ENCODE measurements around the gene OR2H1.

The OR2H1 gene

DNA sequence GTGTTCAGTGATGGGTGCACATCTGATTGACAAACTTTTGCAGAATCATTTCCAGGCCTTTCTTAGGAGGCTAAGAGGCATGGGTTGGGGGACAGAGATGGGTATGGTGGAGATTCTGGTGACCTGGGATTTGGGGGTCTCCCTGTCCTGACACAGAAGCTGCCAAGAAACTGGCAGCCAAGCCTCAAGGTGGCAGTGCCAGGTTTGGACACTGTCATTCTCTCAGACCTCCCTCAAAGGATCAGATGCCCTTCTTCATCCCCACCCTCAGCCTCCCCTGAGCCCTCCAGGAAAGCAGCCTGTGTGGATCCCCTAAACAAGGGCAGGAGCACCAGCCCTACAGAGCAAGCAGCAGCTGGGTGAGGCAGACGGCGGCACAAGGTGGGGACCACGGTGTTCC, 48.9 kb downstream of the OR2H1 start:
- H3K4me3 ChIP-seq (ENCODE audit: low read depth, low read length), result no peak overlapping the region
- no peak for DNase-seq (ENCODE audit: low read depth)
- TF ChIP-seq MYC (IDR thresholded peaks at IDR 0.05; ENCODE audit: low read depth, low read length) (no peak), POLR2A (IDR thresholded peaks at IDR 0.05; ENCODE audit: extremely low read depth, insufficient read length) (no peak)
- TF ChIP-seq, protein P1, sequence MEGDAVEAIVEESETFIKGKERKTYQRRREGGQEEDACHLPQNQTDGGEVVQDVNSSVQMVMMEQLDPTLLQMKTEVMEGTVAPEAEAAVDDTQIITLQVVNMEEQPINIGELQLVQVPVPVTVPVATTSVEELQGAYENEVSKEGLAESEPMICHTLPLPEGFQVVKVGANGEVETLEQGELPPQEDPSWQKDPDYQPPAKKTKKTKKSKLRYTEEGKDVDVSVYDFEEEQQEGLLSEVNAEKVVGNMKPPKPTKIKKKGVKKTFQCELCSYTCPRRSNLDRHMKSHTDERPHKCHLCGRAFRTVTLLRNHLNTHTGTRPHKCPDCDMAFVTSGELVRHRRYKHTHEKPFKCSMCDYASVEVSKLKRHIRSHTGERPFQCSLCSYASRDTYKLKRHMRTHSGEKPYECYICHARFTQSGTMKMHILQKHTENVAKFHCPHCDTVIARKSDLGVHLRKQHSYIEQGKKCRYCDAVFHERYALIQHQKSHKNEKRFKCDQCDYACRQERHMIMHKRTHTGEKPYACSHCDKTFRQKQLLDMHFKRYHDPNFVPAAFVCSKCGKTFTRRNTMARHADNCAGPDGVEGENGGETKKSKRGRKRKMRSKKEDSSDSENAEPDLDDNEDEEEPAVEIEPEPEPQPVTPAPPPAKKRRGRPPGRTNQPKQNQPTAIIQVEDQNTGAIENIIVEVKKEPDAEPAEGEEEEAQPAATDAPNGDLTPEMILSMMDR (IDR thresholded peaks at IDR 0.05; ENCODE audit: low read depth, low read length), result no peak
- TF ChIP-seq, protein P2, sequence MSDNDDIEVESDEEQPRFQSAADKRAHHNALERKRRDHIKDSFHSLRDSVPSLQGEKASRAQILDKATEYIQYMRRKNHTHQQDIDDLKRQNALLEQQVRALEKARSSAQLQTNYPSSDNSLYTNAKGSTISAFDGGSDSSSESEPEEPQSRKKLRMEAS (IDR thresholded peaks at IDR 0.05; ENCODE audit: low read depth, low read length), result no peak

DNA sequence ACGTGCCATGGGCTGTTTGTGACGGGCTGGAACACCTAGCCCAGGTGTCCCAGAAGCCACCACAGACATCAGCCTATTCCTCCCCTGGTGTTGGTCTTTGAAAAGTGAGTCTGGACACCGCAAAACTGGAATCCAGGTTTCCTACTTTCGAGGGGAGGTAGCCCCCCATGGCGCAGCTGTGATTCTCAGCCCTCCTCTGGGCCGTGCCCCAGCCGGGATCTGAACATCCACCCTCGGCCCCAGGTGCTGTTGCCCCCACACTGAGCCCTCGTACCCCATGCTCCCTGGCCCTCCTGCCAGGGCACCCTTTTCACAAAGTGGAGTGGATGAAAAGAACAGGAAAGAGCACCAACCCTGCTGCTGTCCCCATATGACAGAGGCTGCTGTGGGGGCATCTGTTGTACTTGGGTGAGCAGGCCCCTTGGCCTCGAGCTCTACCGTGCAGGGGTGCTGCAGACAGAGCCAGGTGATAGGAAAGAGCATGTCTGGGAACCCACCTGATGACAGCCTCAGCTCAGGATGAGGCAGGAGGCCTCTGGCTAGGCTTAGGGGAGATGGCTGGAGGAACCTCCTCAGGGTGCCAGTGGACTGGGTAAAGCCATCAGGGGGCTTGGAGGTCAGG, 49.6 kb downstream of the OR2H1 start:
- TF ChIP-seq POLR2A (IDR thresholded peaks at IDR 0.05; ENCODE audit: extremely low read depth, insufficient read length) (no peak), MYC (IDR thresholded peaks at IDR 0.05; ENCODE audit: low read depth, low read length) (no peak)
- TF ChIP-seq, protein P1 (IDR thresholded peaks at IDR 0.05; ENCODE audit: low read depth, low read length), result no peak
- TF ChIP-seq, protein P2 (IDR thresholded peaks at IDR 0.05; ENCODE audit: low read depth, low read length), result no peak
- H3K4me3 ChIP-seq (ENCODE audit: low read depth, low read length), result no peak overlapping the region
- no peak for DNase-seq (ENCODE audit: low read depth)

DNA sequence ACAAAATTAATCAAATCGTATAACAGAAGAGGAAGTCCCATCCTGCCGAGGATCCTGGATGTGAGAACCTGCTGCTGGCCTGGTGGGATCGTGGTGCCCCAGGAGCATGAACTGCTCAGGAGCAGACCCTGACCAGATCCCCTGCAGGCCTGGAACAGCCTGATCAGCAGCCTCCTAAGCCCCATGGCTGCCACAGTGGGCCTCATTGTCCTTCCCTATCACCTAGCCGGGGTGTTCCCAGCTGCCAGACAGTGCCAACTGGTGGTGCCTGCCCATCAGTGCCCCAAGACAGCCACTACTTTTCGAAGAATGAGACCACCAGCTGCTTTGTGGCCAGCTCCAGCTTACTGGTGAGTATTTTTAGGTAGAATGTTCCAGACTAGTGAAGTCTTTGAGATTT, 50.4 kb downstream of the OR2H1 start:
- H3K4me3 ChIP-seq (ENCODE audit: low read depth, low read length), result no peak overlapping the region
- TF ChIP-seq POLR2A (IDR thresholded peaks at IDR 0.05; ENCODE audit: extremely low read depth, insufficient read length) (no peak), MYC (IDR thresholded peaks at IDR 0.05; ENCODE audit: low read depth, low read length) (no peak)
- TF ChIP-seq, protein P1 (IDR thresholded peaks at IDR 0.05; ENCODE audit: low read depth, low read length), result no peak
- TF ChIP-seq, protein P2 (IDR thresholded peaks at IDR 0.05; ENCODE audit: low read depth, low read length), result no peak

DNA sequence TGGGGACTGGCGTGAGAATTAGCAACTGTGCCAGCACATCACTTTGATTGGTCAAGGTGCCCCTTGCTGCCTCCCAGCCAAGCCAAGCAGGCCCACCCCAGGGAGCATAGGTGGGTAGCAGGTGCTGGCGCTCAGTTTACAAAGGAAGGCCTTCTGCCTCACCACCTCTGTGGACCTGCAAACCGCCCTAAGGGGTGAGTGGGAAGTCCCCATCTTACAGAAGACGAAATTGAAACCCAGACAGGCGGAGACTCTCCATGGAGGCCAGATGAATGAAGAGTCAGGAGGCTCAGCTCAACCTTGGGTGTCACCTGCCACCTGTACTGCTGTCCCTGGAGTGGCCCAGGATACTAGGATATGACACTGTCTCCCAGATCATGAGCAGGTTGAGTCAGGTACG, 52.3 kb downstream of the OR2H1 start:
- TF ChIP-seq, protein P2 (IDR thresholded peaks at IDR 0.05; ENCODE audit: low read depth, low read length), result no peak
- TF ChIP-seq MYC (IDR thresholded peaks at IDR 0.05; ENCODE audit: low read depth, low read length) (no peak), POLR2A (IDR thresholded peaks at IDR 0.05; ENCODE audit: extremely low read depth, insufficient read length) (no peak)
- TF ChIP-seq, protein P1 (IDR thresholded peaks at IDR 0.05; ENCODE audit: low read depth, low read length), result no peak
- DNase-seq (ENCODE audit: low read depth), result no peak
- H3K4me3 ChIP-seq (ENCODE audit: low read depth, low read length), result no peak overlapping the region

More for the DNA sequence above, 50.4 kb downstream of the OR2H1 start:
- DNase-seq (ENCODE audit: low read depth), result no peak

DNA sequence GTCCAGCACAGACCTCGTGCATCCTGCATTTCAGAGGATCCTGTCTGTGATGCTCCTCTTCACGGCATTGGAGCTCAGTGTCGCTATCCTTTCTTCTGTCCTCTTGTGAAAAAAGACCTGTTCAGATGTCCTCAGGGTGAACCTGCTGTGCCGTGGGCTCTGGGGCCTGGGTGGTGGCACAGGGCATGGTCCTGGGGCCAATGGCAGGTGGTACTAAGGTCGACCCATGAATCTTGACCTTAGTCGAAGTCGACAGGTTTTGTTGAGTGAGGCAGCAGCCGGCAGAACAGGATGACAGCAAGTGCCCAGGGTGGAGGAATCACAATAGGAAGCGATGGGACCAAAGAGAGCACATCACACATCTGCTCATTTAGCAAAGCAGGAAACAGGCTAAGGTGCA, 52.8 kb downstream of the OR2H1 start:
- no peak for TF ChIP-seq MYC (IDR thresholded peaks at IDR 0.05; ENCODE audit: low read depth, low read length)
- no peak for TF ChIP-seq POLR2A (IDR thresholded peaks at IDR 0.05; ENCODE audit: extremely low read depth, insufficient read length)
- TF ChIP-seq, protein P2 (IDR thresholded peaks at IDR 0.05; ENCODE audit: low read depth, low read length), result no peak
- TF ChIP-seq, protein P1 (IDR thresholded peaks at IDR 0.05; ENCODE audit: low read depth, low read length), result no peak
- no peak for DNase-seq (ENCODE audit: low read depth)
- no peak overlapping the region for H3K4me3 ChIP-seq (ENCODE audit: low read depth, low read length)
